NCI-H2196 treated with DMSO at 0.1 percent for 48 hours (cell line): Measurements from ENCODE around the gene DRC3.
"Not testable (repeated sequence)": the region's sequence is repeated elsewhere in the genome, so short reads cannot be mapped to it uniquely, and the experiment has no call there.

ENCODE experiments used
- DNase-seq: peaks from one replicate; lab custom pipeline; 2025; ENCODE audit not compliant: unreplicated experiment; lab: John Stamatoyannopoulos, UW

Gene DRC3

GRCh38 chr17:17941015-17941414 is 31.6 kb upstream of the DRC3 start:
- no peak for DNase-seq

GRCh38 chr17:17942846-17943245 is 29.8 kb upstream of the DRC3 start:
- no peak for DNase-seq

GRCh38 chr17:17943281-17943984 is 29.2 kb upstream of the DRC3 start:
- no peak for DNase-seq

GRCh38 chr17:17944242-17944641 is 28.4 kb upstream of the DRC3 start:
- DNase-seq: no peak

GRCh38 chr17:17944743-17945142 is 27.9 kb upstream of the DRC3 start:
- no peak for DNase-seq

- no peak for DNase-seq
These were observed 26.6 kb upstream of the DRC3 start for GRCh38 chr17:17946093-17946492.

- DNase-seq: no peak
These were observed 25.4 kb upstream of the DRC3 start for GRCh38 chr17:17947309-17947708.

GRCh38 chr17:17947966-17948365 is 24.7 kb upstream of the DRC3 start:
- DNase-seq: no peak

- no peak for DNase-seq
These were observed 22.3 kb upstream of the DRC3 start for GRCh38 chr17:17950347-17950746.

GRCh38 chr17:17950806-17951205 is 21.9 kb upstream of the DRC3 start:
- no peak for DNase-seq

GRCh38 chr17:17951524-17951923 is 21.1 kb upstream of the DRC3 start:
- no peak for DNase-seq

- no peak for DNase-seq
These were observed 20.0 kb upstream of the DRC3 start for GRCh38 chr17:17952691-17953090.

GRCh38 chr17:17954079-17954478 is 18.6 kb upstream of the DRC3 start:
- DNase-seq: no peak

GRCh38 chr17:17955790-17956341 is 16.8 kb upstream of the DRC3 start:
- not testable (repeated sequence) for DNase-seq

GRCh38 chr17:17957584-17957916 is 15.1 kb upstream of the DRC3 start:
- DNase-seq: no peak

GRCh38 chr17:17958982-17959381 is 13.7 kb upstream of the DRC3 start:
- no peak for DNase-seq

GRCh38 chr17:17959520-17960361 is 12.9 kb upstream of the DRC3 start:
- DNase-seq: no peak

GRCh38 chr17:17960500-17961030 is 12.1 kb upstream of the DRC3 start:
- DNase-seq: no peak

GRCh38 chr17:17963066-17963465 is 9.6 kb upstream of the DRC3 start:
- no peak for DNase-seq

GRCh38 chr17:17963694-17964436 is 8.8 kb upstream of the DRC3 start:
- DNase-seq: no peak

GRCh38 chr17:17964710-17965109 is 8.0 kb upstream of the DRC3 start:
- DNase-seq: no peak
